HCT116 (cell line): Measurements from ENCODE around the gene KIAA1671.

Experiments
- CTCF ChIP-seq, 3 experiments: fragments of 200-600 bp in 1 of 3; sonication (generic) in 1 of 3; IDR thresholded peaks in 2 of 3; conservative IDR thresholded peaks in 1 of 3; 2 replicates each; pipeline ENCODE4 v1.5.1; 2012 to 2017; ENCODE audit warnings: low read depth in 2 of 3, low read length in 2 of 3, antibody characterized with exemption in 1 of 3, borderline replicate concordance in 1 of 3, control low read depth in 1 of 3, mild to moderate bottlenecking in 1 of 3, mixed read lengths in 1 of 3, mixed run types in 1 of 3, moderate library complexity in 1 of 3; ENCODE audit not compliant: insufficient read depth in 1 of 3
- POLR2A ChIP-seq: IDR thresholded peaks from 2 replicates; pipeline ENCODE4 v1.7.0; 2011; ENCODE audit warnings: borderline replicate concordance; ENCODE audit not compliant: insufficient read depth, insufficient read length; ENCODE audit errors: extremely low read depth

DNA sequence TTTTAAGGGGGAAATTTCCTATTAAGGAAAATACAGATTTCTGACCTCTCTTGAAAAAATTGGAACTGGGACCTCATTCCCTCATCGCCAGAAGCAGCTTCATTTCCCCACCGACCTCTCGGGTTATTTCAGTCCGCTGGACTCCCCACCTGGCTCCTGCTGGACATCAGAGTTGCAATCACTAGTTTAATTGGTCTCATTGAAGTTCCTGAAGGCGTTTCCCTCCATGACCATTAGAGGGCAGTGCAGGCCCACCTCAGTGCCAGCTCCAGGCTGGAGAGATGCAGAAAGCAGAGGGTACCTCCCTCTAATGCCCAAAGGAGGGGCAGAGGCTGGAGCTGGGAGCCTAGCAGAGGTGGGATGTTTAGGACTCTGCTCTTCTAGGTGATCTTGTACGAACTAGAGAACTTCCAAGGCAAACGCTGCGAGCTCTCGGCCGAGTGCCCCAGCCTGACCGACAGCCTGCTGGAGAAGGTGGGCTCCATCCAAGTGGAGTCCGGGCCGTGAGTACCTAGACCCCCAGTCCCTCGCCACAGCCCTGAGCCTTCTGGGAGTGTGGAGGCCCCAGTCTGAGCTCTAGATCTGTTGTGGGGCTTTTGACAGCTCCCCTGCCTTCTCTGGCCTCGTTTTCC, 249.9 kb downstream of the KIAA1671 start:
- peak; percentile 52 to 93 (median 90); a peak in 5 of 6 replicates for TF ChIP-seq CTCF (IDR thresholded peaks at IDR 0.05 in 2 of 3, conservative IDR thresholded peaks at IDR 0.05 in 1 of 3; ENCODE audit: borderline replicate concordance in 1 of 3, insufficient read depth in 1 of 3, low read depth in 2 of 3, low read length in 2 of 3)
- no peak for TF ChIP-seq POLR2A
